Subcutaneous adipose tissue (tissue), 4 donors: ENCODE results near the gene COL6A1. TPM values are rescaled to one million over a fixed set of nuclear protein-coding genes. Genes with fewer than 3 reads are reported as not detected.

Experiments used
- total RNA-seq, 4 donors: library from RNA; depleted of rRNA; stranded (reverse); fragments of >200 nt; gene quantifications; one replicate each; pipeline ENCODE4 v1.1.0, GENCODE V29; 2016
- TF ChIP-seq, protein P1 (sequence below): fragments of 450-650 bp; IDR thresholded peaks from one replicate; pipeline ENCODE4 v1.5.1; 2016; ENCODE audit warnings: low read depth, mild to moderate bottlenecking, control low read depth, antibody characterized with exemption, moderate library complexity

Gene COL6A1
- total RNA-seq, 4 donors from 2014 or later = 199 to 567 (median 554) TPM

DNA sequence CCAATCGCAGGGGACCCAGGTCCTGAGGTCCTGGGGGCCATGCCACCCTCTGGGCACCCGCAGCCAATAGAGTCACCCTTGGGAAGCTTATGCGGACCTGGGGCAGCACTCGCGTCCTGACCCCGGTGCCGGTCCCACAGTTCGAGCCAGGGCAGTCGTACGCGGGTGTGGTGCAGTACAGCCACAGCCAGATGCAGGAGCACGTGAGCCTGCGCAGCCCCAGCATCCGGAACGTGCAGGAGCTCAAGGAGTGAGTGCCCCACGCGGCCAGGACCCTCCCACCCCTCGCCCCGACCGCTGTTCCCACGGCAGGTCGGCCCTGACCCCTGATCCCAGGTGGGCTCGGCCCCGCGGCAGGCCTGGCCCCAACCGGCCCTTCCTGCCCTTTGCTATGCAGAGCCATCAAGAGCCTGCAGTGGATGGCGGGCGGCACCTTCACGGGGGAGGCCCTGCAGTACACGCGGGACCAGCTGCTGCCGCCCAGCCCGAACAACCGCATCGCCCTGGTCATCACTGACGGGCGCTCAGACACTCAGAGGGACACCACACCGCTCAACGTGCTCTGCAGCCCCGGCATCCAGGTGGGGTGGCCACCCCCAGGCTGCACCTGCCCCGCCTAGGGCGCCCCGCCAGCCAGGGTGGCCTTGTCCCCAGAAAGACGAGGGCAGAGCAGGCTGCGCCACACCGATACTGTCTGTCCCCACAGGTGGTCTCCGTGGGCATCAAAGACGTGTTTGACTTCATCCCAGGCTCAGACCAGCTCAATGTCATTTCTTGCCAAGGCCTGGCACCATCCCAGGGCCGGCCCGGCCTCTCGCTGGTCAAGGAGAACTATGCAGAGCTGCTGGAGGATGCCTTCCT lies 20.5 kb downstream of the COL6A1 start:
- TF ChIP-seq, protein P1, sequence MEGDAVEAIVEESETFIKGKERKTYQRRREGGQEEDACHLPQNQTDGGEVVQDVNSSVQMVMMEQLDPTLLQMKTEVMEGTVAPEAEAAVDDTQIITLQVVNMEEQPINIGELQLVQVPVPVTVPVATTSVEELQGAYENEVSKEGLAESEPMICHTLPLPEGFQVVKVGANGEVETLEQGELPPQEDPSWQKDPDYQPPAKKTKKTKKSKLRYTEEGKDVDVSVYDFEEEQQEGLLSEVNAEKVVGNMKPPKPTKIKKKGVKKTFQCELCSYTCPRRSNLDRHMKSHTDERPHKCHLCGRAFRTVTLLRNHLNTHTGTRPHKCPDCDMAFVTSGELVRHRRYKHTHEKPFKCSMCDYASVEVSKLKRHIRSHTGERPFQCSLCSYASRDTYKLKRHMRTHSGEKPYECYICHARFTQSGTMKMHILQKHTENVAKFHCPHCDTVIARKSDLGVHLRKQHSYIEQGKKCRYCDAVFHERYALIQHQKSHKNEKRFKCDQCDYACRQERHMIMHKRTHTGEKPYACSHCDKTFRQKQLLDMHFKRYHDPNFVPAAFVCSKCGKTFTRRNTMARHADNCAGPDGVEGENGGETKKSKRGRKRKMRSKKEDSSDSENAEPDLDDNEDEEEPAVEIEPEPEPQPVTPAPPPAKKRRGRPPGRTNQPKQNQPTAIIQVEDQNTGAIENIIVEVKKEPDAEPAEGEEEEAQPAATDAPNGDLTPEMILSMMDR = no peak

DNA sequence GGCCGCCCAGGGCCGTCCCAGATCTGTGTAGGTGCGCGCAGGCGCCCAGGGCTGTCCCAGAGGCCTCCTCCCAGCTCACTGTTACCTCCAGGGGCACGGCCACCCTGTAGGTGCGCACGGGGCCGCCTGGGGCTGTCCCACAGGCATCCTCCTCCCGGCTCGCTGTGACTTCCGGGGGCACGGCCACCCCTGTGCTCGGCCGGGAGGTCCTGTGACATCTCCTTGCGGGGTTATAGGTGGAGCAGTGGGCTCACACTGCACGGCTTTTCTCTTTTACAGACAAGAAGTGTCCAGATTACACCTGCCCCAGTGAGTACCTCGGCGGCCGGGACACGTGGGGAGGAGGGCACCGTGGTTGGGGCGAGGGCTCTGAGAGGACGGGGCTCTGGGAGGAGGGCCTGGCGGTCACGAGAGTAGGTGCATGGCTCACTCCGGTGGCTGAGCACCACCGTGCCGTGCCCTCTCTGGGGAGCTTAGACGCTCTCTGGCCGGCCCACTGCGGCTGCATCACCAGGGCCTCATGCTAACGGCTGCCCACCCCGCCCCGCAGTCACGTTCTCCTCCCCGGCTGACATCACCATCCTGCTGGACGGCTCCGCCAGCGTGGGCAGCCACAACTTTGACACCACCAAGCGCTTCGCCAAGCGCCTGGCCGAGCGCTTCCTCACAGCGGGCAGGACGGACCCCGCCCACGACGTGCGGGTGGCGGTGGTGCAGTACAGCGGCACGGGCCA lies 21.4 kb downstream of the COL6A1 start:
- TF ChIP-seq, protein P1 = no peak

DNA sequence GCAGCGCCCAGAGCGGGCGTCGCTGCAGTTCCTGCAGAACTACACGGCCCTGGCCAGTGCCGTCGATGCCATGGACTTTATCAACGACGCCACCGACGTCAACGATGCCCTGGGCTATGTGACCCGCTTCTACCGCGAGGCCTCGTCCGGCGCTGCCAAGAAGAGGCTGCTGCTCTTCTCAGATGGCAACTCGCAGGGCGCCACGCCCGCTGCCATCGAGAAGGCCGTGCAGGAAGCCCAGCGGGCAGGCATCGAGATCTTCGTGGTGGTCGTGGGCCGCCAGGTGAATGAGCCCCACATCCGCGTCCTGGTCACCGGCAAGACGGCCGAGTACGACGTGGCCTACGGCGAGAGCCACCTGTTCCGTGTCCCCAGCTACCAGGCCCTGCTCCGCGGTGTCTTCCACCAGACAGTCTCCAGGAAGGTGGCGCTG lies 22.0 kb downstream of the COL6A1 start:
- TF ChIP-seq, protein P1 = no peak

DNA sequence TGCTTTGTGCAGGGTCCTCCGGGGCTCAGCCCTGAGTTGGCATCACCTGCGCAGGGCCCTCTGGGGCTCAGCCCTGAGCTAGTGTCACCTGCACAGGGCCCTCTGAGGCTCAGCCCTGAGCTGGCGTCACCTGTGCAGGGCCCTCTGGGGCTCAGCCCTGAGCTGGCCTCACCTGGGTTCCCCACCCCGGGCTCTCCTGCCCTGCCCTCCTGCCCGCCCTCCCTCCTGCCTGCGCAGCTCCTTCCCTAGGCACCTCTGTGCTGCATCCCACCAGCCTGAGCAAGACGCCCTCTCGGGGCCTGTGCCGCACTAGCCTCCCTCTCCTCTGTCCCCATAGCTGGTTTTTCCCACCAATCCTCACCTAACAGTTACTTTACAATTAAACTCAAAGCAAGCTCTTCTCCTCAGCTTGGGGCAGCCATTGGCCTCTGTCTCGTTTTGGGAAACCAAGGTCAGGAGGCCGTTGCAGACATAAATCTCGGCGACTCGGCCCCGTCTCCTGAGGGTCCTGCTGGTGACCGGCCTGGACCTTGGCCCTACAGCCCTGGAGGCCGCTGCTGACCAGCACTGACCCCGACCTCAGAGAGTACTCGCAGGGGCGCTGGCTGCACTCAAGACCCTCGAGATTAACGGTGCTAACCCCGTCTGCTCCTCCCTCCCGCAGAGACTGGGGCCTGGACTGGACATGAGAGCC lies 22.7 kb downstream of the COL6A1 start:
- TF ChIP-seq, protein P1 = no peak

DNA sequence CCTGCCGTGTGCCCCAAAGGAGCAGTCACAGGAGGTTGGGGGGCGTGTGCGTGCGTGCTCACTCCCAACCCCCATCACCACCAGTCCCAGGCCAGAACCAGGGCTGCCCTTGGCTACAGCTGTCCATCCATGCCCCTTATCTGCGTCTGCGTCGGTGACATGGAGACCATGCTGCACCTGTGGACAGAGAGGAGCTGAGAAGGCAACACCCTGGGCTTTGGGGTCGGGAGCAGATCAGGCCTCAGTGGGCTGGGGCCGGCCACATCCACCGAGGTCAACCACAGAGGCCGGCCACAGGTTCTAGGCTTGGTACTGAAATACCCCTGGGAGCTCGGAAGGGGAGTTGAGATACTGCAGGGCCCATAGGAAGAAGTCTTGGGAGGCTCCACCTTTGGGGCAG lies 23.5 kb downstream of the COL6A1 start:
- TF ChIP-seq, protein P1 = no peak

DNA sequence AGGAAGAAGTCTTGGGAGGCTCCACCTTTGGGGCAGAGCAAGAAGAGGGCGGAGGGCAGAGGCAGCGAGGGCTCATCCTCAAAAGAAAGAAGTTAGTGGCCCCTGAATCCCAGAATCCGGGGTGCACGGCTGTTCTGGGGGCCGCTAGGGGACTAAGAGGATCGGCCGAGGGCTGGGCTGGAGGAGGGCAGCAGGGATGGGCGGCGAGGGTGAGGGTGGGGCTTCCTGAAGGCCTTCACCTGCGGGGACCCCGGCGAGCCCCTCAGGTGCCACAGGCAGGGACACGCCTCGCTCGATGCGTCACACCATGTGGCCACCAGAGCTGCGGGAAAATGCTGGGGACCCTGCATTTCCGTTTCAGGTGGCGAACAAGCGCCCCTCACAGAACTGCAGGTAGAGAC lies 23.9 kb downstream of the COL6A1 start:
- TF ChIP-seq, protein P1 = no peak
